Type B pancreatic cell (in vitro differentiated cells): ENCODE results near the gene MAS1L. TPM values are rescaled to one million over a fixed set of nuclear protein-coding genes. Genes with fewer than 3 reads are reported as not detected.
A peak's percentile ranks its signal among the peaks of the same experiment; 100 is the strongest.

ENCODE experiments used
- DNase-seq: peaks from one replicate; pipeline ENCODE4 v3.0.0; 2021; ENCODE audit warnings: mixed read lengths; ENCODE audit not compliant: unreplicated experiment; ENCODE audit errors: extremely low spot score
- H3K27ac Mint-ChIP-seq: 2 replicates; pipeline ENCODE4 v1.8.0; 2021; ENCODE audit warnings: mild to moderate bottlenecking, mixed read lengths
- H3K27me3 Mint-ChIP-seq: 2 replicates; pipeline ENCODE4 v1.8.0; 2021; ENCODE audit warnings: mixed read lengths
- H3K36me3 Mint-ChIP-seq: 2 replicates; pipeline ENCODE4 v1.8.0; 2021; ENCODE audit warnings: mixed read lengths
- H3K4me1 Mint-ChIP-seq: one replicate; pipeline ENCODE4 v1.8.0; 2021; ENCODE audit warnings: mixed read lengths; ENCODE audit not compliant: unreplicated experiment
- H3K4me3 Mint-ChIP-seq: 2 replicates; pipeline ENCODE4 v1.8.0; 2021; ENCODE audit warnings: mild to moderate bottlenecking, mixed read lengths
- H3K9me3 Mint-ChIP-seq: 2 replicates; pipeline ENCODE4 v1.8.0; 2021; ENCODE audit warnings: mixed read lengths
- total RNA-seq: library from RNA; stranded (reverse); gene quantifications from 2 replicates; pipeline ENCODE4 v1.2.1, GENCODE V29; 2021; ENCODE audit warnings: low replicate concordance
- TF ChIP-seq, protein P1 (sequence below): fragments of 200-600 bp; sonication (generic); conservative IDR thresholded peaks from 2 replicates; pipeline ENCODE4 v1.5.0; 2021; ENCODE audit warnings: antibody characterized with exemption, mild to moderate bottlenecking

The MAS1L gene
- total RNA-seq, 1 donor from 2014 or later, result not detected

DNA sequence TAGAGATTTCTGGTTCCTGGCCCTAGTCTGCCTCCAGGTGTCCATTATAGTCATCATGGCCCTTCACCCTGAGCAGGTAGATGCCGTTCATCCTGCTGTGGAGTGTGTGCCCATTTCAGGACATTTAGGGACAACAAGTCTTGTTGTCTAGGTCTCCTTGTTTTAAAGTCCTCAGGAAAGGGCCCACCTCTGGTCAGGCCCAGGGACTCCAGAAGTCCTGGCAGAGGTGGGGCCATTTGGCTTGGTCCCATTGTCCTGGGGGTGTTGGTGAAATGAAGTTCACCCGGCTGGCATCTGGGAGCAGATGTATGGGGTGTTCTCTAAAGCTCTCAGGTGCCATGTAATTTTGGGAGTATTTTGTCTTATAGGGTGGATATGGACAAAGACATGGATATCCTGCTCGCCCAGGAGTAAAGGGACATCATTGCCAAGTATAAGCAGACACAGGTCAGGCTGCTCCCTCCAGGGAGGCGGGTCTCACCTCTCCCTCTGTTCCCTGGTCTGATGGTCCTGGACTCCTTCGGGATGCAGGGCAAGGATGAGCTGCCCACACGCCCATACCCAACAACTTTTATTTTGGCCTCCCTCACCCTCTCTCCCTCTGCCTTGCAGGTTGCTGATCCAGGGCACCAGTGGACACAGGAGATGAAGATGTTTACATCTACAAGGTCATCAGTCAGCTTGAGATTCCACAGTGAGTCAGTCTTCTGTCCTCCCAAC, 31.7 kb upstream of the MAS1L start:
- Mint-ChIP-seq H3K4me1 (peaks cover 6% of the 10 kb centered on the region), H3K27me3 (peaks cover 7% of the 10 kb centered on the region), H3K36me3 (no peaks in the 10 kb centered on the region), H3K9me3 (peaks cover 6% of the 10 kb centered on the region), H3K27ac (no peak overlapping the region), H3K4me3 (no peak overlapping the region)
- DNase-seq, result peak; percentile 18
- TF ChIP-seq, protein P1, sequence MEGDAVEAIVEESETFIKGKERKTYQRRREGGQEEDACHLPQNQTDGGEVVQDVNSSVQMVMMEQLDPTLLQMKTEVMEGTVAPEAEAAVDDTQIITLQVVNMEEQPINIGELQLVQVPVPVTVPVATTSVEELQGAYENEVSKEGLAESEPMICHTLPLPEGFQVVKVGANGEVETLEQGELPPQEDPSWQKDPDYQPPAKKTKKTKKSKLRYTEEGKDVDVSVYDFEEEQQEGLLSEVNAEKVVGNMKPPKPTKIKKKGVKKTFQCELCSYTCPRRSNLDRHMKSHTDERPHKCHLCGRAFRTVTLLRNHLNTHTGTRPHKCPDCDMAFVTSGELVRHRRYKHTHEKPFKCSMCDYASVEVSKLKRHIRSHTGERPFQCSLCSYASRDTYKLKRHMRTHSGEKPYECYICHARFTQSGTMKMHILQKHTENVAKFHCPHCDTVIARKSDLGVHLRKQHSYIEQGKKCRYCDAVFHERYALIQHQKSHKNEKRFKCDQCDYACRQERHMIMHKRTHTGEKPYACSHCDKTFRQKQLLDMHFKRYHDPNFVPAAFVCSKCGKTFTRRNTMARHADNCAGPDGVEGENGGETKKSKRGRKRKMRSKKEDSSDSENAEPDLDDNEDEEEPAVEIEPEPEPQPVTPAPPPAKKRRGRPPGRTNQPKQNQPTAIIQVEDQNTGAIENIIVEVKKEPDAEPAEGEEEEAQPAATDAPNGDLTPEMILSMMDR, result no peak

DNA sequence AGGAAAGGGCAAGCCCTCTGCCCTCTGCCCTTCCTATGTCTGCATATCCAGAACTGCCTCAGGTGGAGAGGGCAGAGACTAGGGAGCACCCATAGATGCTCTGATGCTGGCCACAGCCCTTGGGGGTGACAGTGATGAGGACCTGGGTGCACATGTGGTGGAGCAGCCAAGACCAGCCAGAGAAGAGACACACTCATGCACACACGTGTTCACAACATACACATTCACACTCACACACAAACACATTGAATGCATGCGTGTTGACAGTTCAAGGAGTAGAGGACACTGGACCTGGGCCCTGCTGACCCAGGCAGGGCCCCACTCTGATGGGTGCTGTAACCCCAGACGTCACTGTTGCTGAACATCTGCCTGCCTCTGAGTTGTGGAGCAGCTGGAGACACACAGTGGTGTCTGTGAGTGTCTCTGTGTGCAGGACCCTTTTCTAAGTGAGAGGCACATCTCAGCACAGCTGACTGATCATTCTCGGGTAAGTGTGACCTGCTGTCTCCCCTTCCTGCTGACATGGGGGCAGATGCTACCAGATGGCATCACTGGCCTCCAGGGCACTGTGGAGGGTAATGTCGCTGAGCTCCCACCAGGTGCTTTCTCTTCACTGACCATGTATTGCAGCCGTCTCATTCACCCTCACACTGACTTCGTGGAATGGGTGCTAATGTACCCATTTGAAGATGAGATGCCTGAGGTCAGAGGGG, 30.1 kb upstream of the MAS1L start:
- peak; percentile 24 for DNase-seq
- Mint-ChIP-seq H3K4me1 (peaks cover 6% of the 10 kb centered on the region), H3K9me3 (peaks cover 6% of the 10 kb centered on the region), H3K27me3 (peaks cover 7% of the 10 kb centered on the region), H3K27ac (no peak overlapping the region), H3K36me3 (no peaks in the 10 kb centered on the region), H3K4me3 (no peak overlapping the region)
- TF ChIP-seq, protein P1, result no peak

DNA sequence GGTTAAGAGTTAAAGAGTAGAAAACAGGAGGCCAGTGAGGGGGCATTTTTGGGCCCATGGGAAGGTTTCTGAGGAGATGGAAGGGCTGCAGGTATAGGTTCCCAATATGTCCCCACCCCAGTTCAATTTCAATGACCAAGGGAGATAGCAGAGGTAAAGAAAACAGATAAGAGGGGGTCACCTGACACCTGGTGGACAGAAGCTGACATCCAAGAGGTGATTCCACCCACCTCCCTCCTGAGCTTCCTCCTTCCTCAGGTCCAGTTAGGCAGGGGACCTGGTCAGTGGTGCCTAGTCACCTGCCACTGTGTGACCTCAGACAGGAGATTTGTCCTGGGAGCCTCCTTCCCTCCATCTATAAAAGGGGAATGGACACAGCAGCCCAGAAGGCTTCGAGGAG, 29.5 kb upstream of the MAS1L start:
- peaks cover 6% of the 10 kb centered on the region for H3K4me1 Mint-ChIP-seq
- TF ChIP-seq, protein P1, result no peak
- H3K27me3 Mint-ChIP-seq, result peaks cover 7% of the 10 kb centered on the region
- H3K9me3 Mint-ChIP-seq, result peaks cover 6% of the 10 kb centered on the region
- no peak for DNase-seq
- no peaks in the 10 kb centered on the region for H3K36me3 Mint-ChIP-seq
- H3K27ac Mint-ChIP-seq, result no peak overlapping the region
- H3K4me3 Mint-ChIP-seq, result no peak overlapping the region

DNA sequence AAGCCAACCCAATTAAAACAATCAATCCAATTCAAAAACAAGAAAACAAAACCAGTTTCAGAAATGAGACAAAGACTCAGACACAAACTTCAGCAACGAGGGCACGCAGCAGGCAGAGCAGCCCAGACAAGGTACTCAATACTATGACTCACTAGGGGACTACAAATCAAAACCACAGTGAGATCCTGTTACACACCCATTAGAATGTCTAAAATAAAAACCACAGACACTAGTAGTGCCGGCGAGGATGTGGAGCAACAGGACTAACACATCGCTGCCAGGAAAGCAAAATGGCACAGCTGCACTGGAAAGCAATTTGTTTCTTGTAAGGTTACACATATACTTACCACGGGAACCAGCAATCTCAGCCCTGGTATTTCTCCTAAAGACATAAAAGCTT, 28.4 kb upstream of the MAS1L start:
- DNase-seq, result no peak
- no peak overlapping the region for H3K4me3 Mint-ChIP-seq
- peaks cover 6% of the 10 kb centered on the region for H3K4me1 Mint-ChIP-seq
- TF ChIP-seq, protein P1, result no peak
- peaks cover 6% of the 10 kb centered on the region for H3K9me3 Mint-ChIP-seq
- no peak overlapping the region for H3K27ac Mint-ChIP-seq
- H3K27me3 Mint-ChIP-seq, result peaks cover 7% of the 10 kb centered on the region
- no peaks in the 10 kb centered on the region for H3K36me3 Mint-ChIP-seq

DNA sequence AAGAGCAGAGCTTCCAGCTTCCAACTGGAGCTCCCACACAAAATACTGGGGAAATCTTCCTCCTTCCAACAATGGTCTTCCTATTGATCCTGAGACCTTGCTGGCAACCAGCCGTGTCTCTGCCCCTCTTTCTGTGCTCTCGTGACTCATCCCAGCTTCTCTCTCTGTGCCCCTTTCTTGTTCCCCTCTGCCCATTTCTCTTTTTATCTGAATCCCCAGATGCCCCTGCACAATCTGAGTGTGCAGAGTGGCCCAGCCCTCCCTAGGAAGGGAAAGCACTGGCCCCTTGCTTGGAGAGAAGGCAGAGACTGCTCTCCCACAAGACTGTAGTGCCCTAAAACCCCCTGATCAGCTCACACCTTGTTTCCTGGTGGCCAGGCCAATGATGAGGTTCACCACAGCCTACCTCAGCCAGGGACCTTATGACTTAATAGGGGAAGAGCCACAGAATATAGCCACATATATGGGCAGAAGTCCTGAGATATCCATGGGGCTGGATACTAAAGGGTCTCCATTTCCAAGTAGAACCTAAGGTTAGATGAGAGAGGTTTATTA, 23.1 kb upstream of the MAS1L start:
- H3K27ac Mint-ChIP-seq, result no peak overlapping the region
- peaks cover 6% of the 10 kb centered on the region for H3K9me3 Mint-ChIP-seq
- H3K36me3 Mint-ChIP-seq, result no peaks in the 10 kb centered on the region
- H3K4me1 Mint-ChIP-seq, result peaks cover 8% of the 10 kb centered on the region
- no peak for DNase-seq
- no peak overlapping the region for H3K4me3 Mint-ChIP-seq
- TF ChIP-seq, protein P1, result no peak
- peaks cover 1% of the 10 kb centered on the region for H3K27me3 Mint-ChIP-seq
